GM18951 (cell line): ENCODE results near the gene GSTM3.
"Not testable (repeated sequence)": the region's sequence is repeated elsewhere in the genome, so short reads cannot be mapped to it uniquely, and the experiment has no call there.

Experiments
- POLR2A ChIP-seq: IDR thresholded peaks from 4 replicates; pipeline ENCODE4 v1.6.1; 2011; ENCODE audit warnings: mild to moderate bottlenecking; ENCODE audit not compliant: insufficient read length, insufficient read depth; ENCODE audit errors: extremely low read depth
- in situ Hi-C: fragments of 300-500 bp; cut with MboI; formaldehyde crosslinking; loops from one replicate; pipeline ENCODE4 v1.12.0; 2022; ENCODE audit warnings: low sequenced_read_pairs, mixed read lengths, inconsistent platforms; ENCODE audit not compliant: unreplicated experiment

The GSTM3 gene

DNA sequence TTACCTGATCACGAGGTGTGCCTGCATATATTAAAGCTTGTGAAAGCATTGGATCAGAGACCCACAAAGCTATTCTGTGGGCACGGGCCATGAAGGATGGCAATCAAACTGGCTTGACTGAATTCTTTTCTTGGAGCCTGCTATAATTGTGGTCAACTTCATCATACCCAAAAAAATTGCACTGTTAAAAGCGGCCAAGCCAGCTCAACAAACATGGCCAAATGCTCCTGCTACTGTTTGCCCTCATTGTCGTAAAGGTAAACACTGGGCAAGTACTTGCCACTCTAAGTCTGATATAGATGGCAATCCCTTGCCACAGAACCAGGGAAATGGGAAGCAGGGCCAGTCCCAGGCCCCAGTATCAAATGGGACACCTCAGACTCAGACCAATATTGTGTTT, 35.4 kb downstream of the GSTM3 start:
- in situ Hi-C loops: no loop called here
- TF ChIP-seq POLR2A: no peak

DNA sequence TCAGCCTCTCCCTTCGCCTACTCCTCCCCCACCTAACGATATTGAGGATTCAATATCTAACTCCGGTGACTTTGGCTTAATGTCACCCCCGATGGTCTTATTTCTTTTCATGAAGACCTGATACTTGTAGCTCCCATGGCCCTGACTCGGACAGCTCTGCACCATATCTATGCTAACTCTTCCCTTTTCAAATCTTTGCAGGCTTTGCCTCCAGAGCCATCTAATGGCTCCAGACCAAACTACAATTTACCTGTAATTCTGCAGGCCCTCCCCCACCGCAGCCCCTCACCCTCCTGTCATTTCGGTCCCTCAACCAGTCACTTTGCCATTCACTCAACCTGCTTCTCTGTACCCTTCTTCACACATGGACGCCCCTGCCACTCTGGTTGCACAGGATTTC, 36.7 kb downstream of the GSTM3 start:
- no peak for TF ChIP-seq POLR2A
- in situ Hi-C loops: no loop called here

DNA sequence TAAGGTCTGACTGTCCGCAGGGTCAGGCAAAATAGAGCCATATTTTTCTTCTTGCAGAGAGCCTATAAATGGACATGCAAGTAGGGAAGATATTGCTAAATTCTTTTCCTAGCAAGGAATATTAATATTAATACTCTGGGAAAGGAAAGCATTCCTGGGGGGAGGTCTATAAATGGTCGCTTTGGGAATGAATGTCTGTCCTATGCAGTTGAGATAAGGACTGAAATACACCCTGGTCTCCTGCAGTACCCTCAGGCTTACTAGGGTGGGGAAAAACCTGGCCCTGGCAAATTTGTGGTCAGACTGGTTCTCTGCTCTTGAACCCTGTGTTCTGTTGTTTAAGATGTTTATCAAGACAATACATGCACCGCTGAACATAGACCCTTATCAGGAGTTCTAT, 37.9 kb downstream of the GSTM3 start:
- in situ Hi-C loops: not testable (repeated sequence)

DNA sequence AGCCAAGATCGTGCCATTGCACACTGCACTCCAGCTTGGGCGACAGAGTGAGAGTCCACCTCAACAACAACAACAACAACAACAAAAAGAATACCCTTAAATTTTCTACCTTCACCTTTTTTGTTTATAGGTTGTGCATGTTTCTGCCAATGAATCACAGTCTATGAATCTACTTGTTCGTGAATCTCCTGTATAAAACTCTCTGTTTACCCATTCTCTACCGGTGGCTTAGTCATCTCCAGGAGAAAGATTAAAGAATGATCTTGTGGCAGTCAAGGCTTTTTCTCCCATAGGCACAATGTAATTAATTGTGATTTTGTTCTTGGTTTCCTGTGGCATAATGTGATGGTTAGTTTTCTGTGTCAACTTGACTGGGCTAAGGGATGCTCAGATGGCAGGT, 43.0 kb downstream of the GSTM3 start:
- in situ Hi-C loops: not testable (repeated sequence)

DNA sequence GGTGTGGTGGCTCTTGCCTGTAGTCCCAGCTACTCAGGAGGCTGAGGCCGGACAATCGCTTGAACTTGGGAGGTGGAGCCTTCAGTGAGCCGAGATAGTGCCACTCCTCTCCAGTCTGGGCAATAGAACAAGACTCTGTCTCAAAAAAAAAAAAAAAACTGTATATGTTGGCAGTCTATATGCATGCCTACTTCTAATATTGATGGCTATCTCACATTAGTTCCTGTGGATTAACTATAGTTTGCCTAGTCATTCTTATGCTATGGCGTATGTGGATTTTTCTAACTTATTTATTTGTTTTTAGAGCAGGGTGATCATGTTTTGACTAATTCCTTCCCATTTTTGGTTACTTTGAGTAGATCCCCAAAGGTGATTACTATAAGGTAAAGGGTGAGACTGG, 43.8 kb downstream of the GSTM3 start:
- in situ Hi-C loops: no loop called here
- no peak for TF ChIP-seq POLR2A

DNA sequence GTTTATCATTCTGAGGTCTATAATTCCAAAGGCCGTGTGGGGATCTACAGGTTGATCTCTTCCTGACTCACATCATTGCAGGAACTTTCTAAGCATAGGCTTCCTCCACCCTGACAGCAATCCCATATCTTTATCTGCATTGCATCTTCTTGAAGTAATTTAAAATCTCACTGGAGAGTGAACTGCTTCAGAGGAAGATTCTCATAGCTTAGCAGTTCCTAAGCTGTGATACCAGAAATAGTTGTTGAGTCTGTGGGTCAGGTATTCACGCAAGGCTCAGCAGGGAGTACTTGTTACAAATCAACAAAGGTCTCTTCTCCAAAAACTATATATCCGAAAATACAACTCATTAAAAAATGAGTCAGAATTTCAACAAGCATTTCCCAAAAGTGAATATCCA, 45.7 kb downstream of the GSTM3 start:
- in situ Hi-C loops: not testable (repeated sequence)

DNA sequence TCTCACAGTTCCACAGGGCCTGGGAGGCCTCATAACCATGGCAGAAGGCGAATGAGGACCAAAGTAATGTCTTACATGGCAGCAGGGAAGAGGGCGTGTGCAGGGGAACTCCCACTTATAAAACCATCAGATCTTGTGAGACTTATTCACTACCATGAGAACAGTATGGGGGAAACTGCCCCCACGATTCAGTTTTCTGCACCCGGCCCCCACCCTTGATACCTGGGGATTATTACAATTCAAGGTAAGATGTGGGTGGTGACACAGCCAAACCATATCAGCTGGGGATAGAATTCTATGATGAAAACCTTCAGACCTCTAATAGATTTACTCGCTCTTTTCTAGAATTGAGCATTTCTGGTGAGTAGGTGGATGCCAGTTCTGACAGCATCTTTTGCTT, 46.4 kb downstream of the GSTM3 start:
- in situ Hi-C loops: not testable (repeated sequence)

DNA sequence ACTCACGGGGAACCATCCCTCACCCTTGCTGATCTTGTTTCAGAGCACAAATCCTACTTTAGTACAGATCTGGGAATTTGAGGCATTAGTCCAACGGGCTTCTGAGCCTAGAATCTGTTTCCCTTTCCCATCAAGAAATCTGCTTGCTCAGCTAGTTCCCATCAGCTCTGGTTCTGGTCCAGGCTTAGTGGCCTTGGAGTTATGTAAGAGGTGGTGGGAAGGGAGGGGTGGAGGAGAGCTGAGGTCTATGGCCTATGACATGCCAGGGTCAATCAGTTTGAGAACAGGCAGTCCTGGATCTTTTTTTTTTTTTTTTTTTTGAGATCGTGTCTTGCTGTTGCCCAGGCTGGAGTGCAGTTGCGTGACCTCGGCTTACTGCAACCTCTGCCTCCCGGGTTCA, 49.1 kb downstream of the GSTM3 start:
- TF ChIP-seq POLR2A: no peak
- in situ Hi-C loops: no loop called here

DNA sequence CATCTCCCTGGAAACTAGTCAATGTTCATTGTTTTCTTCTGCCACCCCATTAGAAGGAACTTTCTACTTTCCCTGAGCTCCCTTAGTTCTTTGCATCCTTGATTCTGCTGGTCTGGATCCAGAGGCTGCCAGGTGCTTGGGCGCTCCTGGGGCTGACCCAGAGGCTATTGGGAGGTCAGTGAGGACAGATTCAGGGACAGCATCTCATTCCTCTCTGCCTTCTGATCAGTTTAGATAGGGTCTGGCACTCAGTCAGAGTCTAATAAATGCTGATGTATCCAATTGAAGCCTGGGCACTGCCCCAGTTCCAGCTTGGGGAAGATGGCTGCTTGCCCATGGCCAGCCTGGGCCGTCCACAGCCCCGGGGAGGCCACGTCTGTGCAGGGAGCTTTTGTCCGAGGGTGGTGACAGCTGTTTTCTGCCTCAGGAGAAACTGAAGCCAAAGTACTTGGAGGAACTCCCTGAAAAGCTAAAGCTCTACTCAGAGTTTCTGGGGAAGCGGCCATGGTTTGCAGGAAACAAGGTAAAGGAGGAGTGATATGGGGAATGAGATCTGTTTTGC, 50.9 kb downstream of the GSTM3 start:
- no peak for TF ChIP-seq POLR2A
- in situ Hi-C loops: no loop called here

DNA sequence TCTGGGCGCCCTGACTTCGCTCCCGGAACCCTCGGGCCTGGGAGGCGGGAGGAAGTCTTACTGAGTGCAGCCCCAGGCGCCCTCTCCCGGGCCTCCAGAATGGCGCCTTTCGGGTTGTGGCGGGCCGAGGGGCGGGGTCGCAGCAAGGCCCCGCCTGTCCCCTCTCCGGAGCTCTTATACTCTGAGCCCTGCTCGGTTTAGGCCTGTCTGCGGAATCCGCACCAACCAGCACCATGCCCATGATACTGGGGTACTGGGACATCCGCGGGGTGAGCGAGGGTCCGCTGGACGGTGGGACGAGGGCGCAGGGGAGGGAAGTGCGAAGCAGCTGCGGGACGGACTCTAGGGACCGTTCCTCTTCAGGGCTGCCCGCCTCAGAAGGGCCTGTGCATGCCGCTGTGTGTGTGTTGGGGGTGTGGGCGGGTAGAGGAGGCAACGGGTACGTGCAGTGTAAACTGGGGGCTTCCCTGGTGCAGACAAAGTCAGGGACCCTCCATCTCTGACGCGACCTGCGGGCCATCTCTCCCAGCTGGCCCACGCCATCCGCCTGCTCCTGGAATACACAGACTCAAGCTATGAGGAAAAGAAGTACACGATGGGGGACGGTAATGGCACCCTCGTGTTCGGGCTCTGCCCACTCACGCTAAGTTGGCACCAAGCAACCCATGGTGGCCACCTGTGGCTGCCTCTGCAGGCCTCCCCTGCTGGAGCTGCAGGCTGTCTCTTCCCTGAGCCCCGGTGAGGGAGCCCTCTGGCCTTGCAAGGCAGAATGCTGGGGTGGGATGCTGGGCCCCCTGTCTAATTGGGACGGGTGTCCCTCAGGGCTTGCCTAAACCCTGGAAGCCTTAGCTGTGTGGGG, 53.0 kb downstream of the GSTM3 start, which contains the start of gene GSTM1:
GSTM1 (plus strand) TSS at position 177 of the 859 bp plus-strand sequence; CDS start at position 234, 57 bp downstream.
- TF ChIP-seq POLR2A: peak; percentile 71
- in situ Hi-C loops: no loop called here

DNA sequence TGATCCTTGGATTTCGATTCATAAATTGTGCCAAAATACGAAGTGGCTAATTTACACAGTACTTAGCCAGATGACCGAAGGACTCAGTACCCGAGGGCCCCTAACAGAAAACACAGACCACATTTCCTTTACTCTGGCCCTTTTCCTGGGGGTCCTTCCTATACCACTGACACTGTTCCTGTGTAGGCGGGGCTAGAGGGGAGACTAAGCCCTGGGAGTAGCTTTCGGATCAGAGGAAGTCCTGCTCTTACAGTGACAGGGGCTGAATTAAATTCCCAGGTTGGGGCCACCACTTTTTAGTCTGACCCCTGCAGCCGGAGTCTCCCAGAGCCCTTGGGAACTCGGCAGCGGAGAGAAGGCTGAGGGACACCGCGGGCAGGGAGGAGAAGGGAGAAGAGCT, 53.7 kb downstream of the GSTM3 start:
- in situ Hi-C loops: not testable (repeated sequence)

DNA sequence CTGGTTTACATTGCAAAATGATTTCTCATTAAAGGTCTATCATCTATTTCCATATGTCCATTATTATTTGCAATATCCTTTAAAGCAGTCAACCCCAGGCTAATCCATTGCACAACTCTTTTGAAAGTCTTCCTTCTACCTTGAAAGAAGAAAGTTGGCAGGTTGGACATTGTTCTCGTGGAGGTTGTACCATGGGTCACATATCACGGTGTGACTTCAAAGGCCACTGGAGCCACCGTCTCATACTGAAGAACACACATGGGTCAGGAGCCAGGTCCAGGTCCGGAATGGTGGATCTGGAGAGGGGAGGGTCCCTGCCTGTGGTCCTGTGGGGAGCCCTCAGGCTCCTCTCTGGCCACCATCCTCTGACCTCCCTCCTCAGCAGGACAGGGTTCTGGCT, 54.9 kb downstream of the GSTM3 start:
- in situ Hi-C loops: not testable (repeated sequence)

DNA sequence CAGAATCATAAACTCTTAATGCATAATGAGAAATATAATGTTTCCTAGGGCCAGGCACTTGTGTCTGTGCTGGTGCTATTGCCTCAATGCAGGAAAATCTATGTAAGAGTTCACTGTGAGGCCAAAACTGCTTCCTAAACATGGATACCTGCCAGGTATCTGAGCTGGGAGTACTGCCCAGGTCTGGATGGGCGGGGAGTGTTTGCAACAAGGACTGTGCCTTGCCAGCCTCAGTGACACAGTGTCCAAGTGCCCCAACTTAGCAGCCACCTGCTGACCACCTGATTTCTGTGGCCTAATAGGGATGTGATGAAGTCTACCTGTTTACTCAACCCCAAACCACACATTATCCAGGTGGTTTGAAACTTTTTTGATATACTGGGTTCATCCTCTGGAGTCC, 55.4 kb downstream of the GSTM3 start:
- in situ Hi-C loops: not testable (repeated sequence)

DNA sequence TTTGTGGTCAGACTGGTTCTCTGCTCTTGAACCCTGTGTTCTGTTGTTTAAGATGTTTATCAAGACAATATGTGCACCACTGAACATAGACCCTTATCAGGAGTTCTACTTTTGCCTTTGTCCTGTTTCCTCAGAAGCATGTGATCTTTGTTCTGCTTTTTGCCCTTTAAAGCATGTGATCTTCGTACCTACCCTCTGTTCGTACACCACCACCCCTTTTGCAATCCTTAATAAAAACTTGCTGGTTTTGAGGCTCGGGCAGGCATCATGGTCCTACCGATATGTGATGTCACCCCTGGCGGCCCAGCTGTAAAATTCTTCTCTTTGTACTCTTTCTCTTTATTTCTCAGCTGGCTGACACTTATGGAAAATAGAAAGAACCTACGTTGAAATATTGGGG, 56.1 kb downstream of the GSTM3 start:
- in situ Hi-C loops: not testable (repeated sequence)
